Measurements from ENCODE around the gene ADARB1.

- TF ChIP-seq ZNF8 (CRISPR knock-in tag; IDR thresholded peaks at IDR 0.05) = no peak
- TF ChIP-seq PATZ1 (CRISPR knock-in tag; IDR thresholded peaks at IDR 0.05; ENCODE audit: borderline replicate concordance) = no peak
- TF ChIP-seq ESRRG (CRISPR knock-in tag; IDR thresholded peaks at IDR 0.05) = no peak
- TF ChIP-seq ISL1 (CRISPR knock-in tag; IDR thresholded peaks at IDR 0.05) = no peak
- TF ChIP-seq ARNTL (CRISPR knock-in tag; IDR thresholded peaks at IDR 0.05; ENCODE audit: borderline replicate concordance, low read depth) = no peak
- no peak for TF ChIP-seq CREB5 (CRISPR knock-in tag; IDR thresholded peaks at IDR 0.05; ENCODE audit: low read depth)
- TF ChIP-seq TCF4 (CRISPR knock-in tag; IDR thresholded peaks at IDR 0.05; ENCODE audit: borderline replicate concordance) = no peak
- no peak for TF ChIP-seq CSRNP3 (CRISPR knock-in tag; IDR thresholded peaks at IDR 0.05)
- no peak for TF ChIP-seq PPARA (CRISPR knock-in tag; IDR thresholded peaks at IDR 0.05; ENCODE audit: borderline replicate concordance)
- TF ChIP-seq RARB (CRISPR knock-in tag; IDR thresholded peaks at IDR 0.05) = no peak
- TF ChIP-seq, protein P1, sequence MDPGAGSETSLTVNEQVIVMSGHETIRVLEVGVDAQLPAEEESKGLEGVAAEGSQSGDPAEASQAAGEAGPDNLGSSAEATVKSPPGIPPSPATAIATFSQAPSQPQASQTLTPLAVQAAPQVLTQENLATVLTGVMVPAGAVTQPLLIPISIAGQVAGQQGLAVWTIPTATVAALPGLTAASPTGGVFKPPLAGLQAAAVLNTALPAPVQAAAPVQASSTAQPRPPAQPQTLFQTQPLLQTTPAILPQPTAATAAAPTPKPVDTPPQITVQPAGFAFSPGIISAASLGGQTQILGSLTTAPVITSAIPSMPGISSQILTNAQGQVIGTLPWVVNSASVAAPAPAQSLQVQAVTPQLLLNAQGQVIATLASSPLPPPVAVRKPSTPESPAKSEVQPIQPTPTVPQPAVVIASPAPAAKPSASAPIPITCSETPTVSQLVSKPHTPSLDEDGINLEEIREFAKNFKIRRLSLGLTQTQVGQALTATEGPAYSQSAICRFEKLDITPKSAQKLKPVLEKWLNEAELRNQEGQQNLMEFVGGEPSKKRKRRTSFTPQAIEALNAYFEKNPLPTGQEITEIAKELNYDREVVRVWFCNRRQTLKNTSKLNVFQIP (CRISPR knock-in tag; IDR thresholded peaks at IDR 0.05; ENCODE audit: borderline replicate concordance, low read depth) = no peak
These were observed 122.2 kb downstream of the ADARB1 start for GRCh38 chr21:45196620-45197019.
